GM12891 (cell line): ENCODE data around the gene SPDYE18. TPM values are rescaled to one million over a fixed set of nuclear protein-coding genes. Genes with fewer than 3 reads are reported as not detected.
"Not testable (repeated sequence)": the region's sequence is repeated elsewhere in the genome, so short reads cannot be mapped to it uniquely, and the experiment has no call there.

Experiments used
- DNase-seq: peaks from one replicate; pipeline ENCODE4 v3.0.0; 2011; ENCODE audit warnings: low spot score; ENCODE audit not compliant: insufficient read length
- FAIRE-seq: peaks from 2 replicates; lab custom pipeline; 2011; peaks lifted over from hg19 to GRCh38; lab: Jason Lieb, UNC
- polyA plus RNA-seq: library from polyadenylated mRNA; unstranded; fragments of >200 nt; gene quantifications from one replicate; pipeline ENCODE4 v1.2.1, GENCODE V29; 2012; ENCODE audit warnings: low read depth, missing spikeins, inconsistent platforms; ENCODE audit not compliant: missing spikeins

The SPDYE18 gene
- not detected for polyA plus RNA-seq

GRCh38 chr7:77062557-77062956, at the start of gene SPDYE18:
Gene SPDYE18 (minus strand): TSS chr7:77062558. CDS start chr7:77060512, 2,046 bp downstream.
- DNase-seq, FAIRE-seq: not testable (repeated sequence)

GRCh38 chr7:77108362-77108761, 46.0 kb upstream of the SPDYE18 start:
- not testable (repeated sequence) for FAIRE-seq

GRCh38 chr7:77107659-77108058, 45.3 kb upstream of the SPDYE18 start:
- not testable (repeated sequence) for FAIRE-seq, DNase-seq

More at GRCh38 chr7:77108362-77108761, 46.0 kb upstream of the SPDYE18 start:
- not testable (repeated sequence) for DNase-seq

- not testable (repeated sequence) for DNase-seq, FAIRE-seq
Measured at GRCh38 chr7:77105904-77106303, 43.5 kb upstream of the SPDYE18 start.

- DNase-seq, FAIRE-seq: not testable (repeated sequence)
Measured at GRCh38 chr7:77102671-77103070, 40.3 kb upstream of the SPDYE18 start.

GRCh38 chr7:77101187-77101586, 38.8 kb upstream of the SPDYE18 start:
- peak; percentile 48 for FAIRE-seq
- not testable (repeated sequence) for DNase-seq

GRCh38 chr7:77100501-77100900, 38.1 kb upstream of the SPDYE18 start:
- DNase-seq, FAIRE-seq: not testable (repeated sequence)

- DNase-seq, FAIRE-seq: not testable (repeated sequence)
Measured at GRCh38 chr7:77092301-77092700, 29.9 kb upstream of the SPDYE18 start.

- FAIRE-seq, DNase-seq: not testable (repeated sequence)
Measured at GRCh38 chr7:77082192-77082591, 19.8 kb upstream of the SPDYE18 start.

GRCh38 chr7:77080236-77080635, 17.9 kb upstream of the SPDYE18 start:
- not testable (repeated sequence) for FAIRE-seq, DNase-seq

- FAIRE-seq, DNase-seq: not testable (repeated sequence)
Measured at GRCh38 chr7:77079624-77080023, 17.3 kb upstream of the SPDYE18 start.

- not testable (repeated sequence) for FAIRE-seq, DNase-seq
Measured at GRCh38 chr7:77079112-77079511, 16.8 kb upstream of the SPDYE18 start.

GRCh38 chr7:77077060-77077459, 14.7 kb upstream of the SPDYE18 start:
- not testable (repeated sequence) for FAIRE-seq, DNase-seq

- not testable (repeated sequence) for DNase-seq, FAIRE-seq
Measured at GRCh38 chr7:77074786-77075396, 12.5 kb upstream of the SPDYE18 start.

GRCh38 chr7:77071108-77071507, 8.8 kb upstream of the SPDYE18 start:
- not testable (repeated sequence) for FAIRE-seq, DNase-seq

- FAIRE-seq, DNase-seq: not testable (repeated sequence)
Measured at GRCh38 chr7:77065869-77066268, 3.5 kb upstream of the SPDYE18 start.

- FAIRE-seq, DNase-seq: not testable (repeated sequence)
Measured at GRCh38 chr7:77063732-77064131, 1.4 kb upstream of the SPDYE18 start.

GRCh38 chr7:77032261-77032660, 30.1 kb downstream of the SPDYE18 start, which contains the start of gene SPDYE17:
Gene SPDYE17 (minus strand): TSS chr7:77032361. CDS start chr7:77030570, 1,791 bp downstream.
- DNase-seq, FAIRE-seq: not testable (repeated sequence)

GRCh38 chr7:77026349-77026748, 36.0 kb downstream of the SPDYE18 start:
- not testable (repeated sequence) for DNase-seq, FAIRE-seq

- not testable (repeated sequence) for FAIRE-seq, DNase-seq
Measured at GRCh38 chr7:77010074-77010680, 52.2 kb downstream of the SPDYE18 start.
